HG03066 (cell line): ENCODE measurements around the gene SLC34A3.
A peak's percentile ranks its signal among the peaks of the same experiment; 100 is the strongest.

Source experiments
- ATAC-seq: cut with Tn5 transposase; IDR thresholded peaks from one replicate; pipeline ENCODE4 v1.9.1; 2021; ENCODE audit warnings: low read depth; ENCODE audit not compliant: unreplicated experiment

The SLC34A3 gene

GRCh38 chr9:137272241-137273094 lies 41.8 kb downstream of the SLC34A3 start:
- ATAC-seq = no peak

GRCh38 chr9:137273095-137273490 lies 42.4 kb downstream of the SLC34A3 start:
- ATAC-seq = no peak

GRCh38 chr9:137273611-137274320 lies 43.1 kb downstream of the SLC34A3 start:
- no peak for ATAC-seq

- ATAC-seq = no peak
These were observed 44.5 kb downstream of the SLC34A3 start for GRCh38 chr9:137275203-137275587.

- no peak for ATAC-seq
These were observed 45.1 kb downstream of the SLC34A3 start for GRCh38 chr9:137275588-137276472.

GRCh38 chr9:137276473-137277328 lies 46.0 kb downstream of the SLC34A3 start:
- no peak for ATAC-seq

- ATAC-seq = peak; percentile 81
These were observed 46.8 kb downstream of the SLC34A3 start, which contains the start of gene TOR4A for GRCh38 chr9:137277329-137278041. Gene TOR4A (plus strand): TSS chr9:137277726. CDS start chr9:137278690, 964 bp downstream.

GRCh38 chr9:137278061-137278701 lies 47.5 kb downstream of the SLC34A3 start:
- no peak for ATAC-seq

- ATAC-seq = no peak
These were observed 48.3 kb downstream of the SLC34A3 start for GRCh38 chr9:137278721-137279711.

GRCh38 chr9:137279741-137280473 lies 49.2 kb downstream of the SLC34A3 start:
- no peak for ATAC-seq

GRCh38 chr9:137280474-137281344 lies 50.0 kb downstream of the SLC34A3 start:
- no peak for ATAC-seq

GRCh38 chr9:137281345-137282116 lies 50.8 kb downstream of the SLC34A3 start:
- no peak for ATAC-seq
